HG02938 (cell line): ENCODE results near the gene PAX3.

ENCODE experiments used
- ATAC-seq: cut with Tn5 transposase; IDR thresholded peaks from one replicate; pipeline ENCODE4 v1.9.1; 2021; ENCODE audit warnings: mild to moderate bottlenecking, moderate library complexity; ENCODE audit not compliant: unreplicated experiment

The PAX3 gene

DNA sequence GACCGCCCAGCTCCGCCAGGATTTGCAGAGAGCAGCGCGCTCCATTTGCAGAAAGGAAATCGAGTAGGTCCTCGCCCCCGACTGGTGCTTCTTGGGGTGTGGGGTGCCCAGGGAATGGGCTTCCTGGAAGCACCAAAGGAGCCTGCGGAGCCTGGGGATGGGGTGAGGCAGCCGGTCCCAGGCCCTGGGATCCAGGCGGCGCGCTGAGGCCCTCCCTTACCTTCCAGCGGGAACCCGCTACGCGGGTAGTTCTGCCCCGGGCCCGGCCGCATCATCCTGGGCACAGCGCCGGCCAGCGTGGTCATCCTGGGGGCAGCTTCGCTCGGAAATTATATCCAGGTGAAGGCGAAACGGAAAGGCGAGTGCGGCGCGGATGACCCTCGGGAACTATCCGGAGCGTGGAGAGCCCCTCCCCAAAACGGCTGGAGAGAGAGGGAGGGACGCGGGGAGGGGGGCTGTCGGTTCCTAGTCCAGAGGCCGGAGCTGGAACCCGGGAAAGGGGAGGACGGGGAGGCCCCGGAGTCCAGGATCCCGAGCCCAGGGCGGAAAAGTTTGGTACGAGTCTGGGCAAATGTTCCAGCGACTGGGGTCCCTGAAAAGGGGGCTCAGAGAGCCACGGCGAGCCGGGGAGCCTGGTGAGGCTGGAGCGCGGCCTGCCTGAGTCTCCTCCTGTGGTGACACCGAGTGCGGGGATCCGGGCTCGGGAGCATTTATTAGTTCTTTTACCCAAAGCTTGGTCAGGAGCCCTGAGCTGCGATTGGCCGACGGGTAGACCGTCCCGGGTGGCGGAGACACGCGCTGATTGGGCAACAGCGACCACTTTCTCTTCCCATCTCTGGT lies at the start of gene PAX3:
Gene PAX3, minus strand, starts transcription at position 688 of the 840 bp plus-strand sequence. Its CDS starts 383 bp downstream, at position 305.
- ATAC-seq = no peak

DNA sequence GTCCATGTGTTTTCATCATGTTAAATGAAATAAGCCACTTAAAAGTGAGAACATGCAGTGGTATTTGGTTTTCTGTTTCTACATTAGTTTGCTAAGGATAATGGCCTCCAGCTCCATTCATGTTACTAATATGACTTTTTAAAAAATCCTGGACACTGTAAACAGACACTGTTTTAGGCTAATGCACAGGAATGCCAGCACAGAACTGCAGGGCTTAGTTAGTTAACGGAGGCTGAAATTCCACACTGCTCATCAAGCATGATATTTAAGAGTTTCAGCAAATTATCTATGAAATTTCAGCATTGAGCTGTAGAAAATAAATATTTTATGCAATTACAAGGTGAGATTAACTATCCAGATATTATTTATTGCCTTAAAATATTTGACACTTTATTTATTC lies 42.5 kb upstream of the PAX3 start:
- ATAC-seq = no peak

DNA sequence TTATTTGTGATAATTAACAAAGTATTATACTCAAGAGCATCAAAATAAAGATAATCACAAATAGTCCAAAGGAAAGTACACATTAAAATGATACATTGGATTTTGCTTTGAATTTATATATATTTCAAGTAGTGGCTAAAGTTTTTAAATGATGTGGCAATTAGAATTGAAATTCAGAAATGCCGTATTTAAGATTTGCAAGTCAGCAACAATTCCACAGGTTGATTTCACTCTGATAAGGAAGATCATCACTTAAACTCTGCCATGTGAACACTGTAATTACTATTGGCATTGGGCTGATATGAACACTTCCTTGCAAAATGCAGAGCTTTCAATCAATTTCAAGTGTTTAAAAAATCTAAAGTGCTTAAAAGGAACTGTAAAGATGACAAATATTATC lies 39.6 kb upstream of the PAX3 start:
- ATAC-seq = no peak

DNA sequence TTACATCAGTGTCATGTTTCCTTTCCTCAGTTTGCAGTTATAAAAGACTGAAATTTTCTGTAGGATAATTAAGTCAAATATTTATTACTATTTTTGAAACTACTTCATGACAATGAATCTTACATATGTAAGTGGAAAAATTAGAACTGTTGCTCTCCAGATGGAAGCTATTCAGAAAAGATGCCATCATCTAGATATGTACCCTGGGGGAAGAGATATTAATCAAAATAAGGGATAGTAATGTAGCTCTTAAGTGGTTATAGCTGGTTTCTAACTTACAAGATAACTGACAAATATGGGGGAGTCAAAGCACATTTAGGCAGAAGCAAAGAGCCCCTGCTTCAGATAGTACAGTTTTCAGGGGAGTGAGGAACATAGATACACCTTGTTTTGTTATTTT lies 38.1 kb upstream of the PAX3 start:
- ATAC-seq = no peak

DNA sequence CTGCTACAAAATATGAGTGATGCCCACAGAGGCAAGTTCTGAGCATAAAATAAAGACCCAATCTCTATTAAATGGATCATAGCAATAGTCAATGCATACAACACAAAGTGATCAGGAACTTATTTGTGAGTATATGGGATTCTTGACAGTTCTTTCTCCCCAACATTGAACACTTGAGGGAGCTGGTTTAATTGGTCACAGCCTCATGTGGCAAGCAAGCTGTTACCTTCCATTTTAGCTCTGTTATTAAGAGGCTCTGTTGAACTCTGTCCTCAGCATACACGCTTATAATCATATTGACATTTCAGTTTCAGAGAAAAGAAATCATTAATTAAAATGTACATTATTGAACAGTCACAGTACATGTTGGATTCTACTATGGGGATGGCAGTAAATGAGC lies 37.6 kb upstream of the PAX3 start:
- ATAC-seq = no peak

DNA sequence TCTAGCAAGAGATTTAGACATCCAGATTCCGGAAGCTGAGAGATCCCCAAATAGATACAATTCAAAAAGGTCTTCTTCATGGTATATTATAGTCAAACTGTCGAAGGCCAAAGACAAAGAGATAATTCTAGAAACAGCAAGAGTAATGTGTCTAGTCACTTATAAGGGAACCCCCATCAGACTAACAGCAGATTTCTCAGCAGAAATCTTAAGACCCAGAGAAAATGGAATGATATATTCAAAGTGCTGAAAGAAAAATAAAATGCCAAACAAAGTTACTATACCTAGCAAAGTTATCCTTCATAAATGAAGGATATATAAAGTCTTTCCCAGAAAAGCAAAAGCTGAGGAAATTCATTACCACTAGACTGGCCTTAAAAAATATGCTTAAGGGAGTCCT lies 36.1 kb upstream of the PAX3 start:
- ATAC-seq = no peak

DNA sequence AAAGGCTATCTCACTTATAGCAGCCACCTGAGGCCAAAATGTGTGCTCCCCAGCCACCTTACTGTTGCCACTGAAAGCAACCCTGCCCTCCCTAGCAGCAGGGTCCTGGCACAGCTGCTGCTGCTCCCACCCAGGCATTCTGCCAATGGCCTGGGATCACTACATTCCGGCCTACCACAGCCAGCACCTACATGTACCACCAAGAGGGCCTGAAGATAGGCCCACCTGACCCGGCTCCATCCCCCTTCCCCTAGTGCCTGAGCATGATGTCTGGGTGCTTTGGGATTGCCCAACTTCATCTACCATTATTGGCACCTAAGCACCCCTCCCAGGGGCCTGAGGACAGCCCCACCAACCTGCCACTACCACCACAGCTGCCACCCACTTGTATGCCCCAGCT lies 34.6 kb upstream of the PAX3 start:
- no peak for ATAC-seq

DNA sequence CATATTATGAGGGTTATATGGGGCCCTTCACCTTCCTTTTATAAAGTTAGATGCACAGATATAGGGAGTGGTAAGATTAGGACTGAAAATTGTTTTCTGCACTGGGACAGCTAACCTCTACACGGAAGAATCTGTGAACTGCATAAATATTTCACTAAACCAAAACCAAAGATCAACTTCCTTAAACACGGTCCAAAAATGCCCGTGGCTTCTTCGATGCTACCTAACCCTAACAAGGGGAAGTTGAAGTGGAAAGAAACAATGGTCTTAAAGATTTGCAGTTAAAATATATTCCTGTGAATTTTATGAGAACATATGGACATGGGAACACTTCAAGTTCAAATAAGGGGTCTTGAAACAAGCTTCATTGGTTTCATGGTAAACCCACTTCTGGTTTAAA lies 33.3 kb upstream of the PAX3 start:
- ATAC-seq = no peak

DNA sequence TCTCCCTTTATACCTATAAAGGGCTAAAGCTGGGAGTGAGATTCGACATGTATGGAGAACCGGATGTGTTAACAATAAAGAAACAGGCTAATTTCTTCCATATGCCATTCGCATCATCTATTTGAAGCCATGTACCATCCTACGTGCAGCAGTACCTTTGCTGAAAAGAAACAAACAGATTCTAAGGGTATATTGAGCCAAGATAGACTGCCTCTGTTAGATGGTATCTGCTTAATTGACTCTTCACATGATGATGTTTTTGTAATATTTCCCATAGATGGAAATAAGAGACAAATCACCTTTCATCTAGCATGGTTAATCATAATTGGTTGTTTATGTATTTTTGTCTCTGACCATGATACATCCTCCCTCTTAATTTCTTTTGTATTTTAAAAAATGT lies 32.1 kb upstream of the PAX3 start:
- no peak for ATAC-seq

DNA sequence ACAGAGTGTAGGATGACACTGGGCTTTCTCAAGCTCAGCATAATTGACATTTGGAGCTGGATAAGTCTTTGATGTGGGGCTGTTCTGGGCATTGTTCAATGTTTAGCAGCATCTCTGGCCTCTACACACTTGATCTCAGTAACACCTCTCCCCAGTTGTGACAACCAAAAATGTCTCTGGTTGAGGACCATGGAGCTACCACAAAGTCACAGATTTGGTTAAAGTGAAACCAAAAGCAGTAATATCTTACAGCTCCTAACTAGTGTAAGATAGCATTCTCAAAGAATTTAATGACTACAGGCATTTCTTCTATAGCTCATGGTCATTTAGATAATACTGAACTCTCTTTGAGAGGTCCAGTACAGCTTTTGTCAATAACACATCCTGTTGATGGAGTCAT lies 23.4 kb upstream of the PAX3 start:
- no peak for ATAC-seq

DNA sequence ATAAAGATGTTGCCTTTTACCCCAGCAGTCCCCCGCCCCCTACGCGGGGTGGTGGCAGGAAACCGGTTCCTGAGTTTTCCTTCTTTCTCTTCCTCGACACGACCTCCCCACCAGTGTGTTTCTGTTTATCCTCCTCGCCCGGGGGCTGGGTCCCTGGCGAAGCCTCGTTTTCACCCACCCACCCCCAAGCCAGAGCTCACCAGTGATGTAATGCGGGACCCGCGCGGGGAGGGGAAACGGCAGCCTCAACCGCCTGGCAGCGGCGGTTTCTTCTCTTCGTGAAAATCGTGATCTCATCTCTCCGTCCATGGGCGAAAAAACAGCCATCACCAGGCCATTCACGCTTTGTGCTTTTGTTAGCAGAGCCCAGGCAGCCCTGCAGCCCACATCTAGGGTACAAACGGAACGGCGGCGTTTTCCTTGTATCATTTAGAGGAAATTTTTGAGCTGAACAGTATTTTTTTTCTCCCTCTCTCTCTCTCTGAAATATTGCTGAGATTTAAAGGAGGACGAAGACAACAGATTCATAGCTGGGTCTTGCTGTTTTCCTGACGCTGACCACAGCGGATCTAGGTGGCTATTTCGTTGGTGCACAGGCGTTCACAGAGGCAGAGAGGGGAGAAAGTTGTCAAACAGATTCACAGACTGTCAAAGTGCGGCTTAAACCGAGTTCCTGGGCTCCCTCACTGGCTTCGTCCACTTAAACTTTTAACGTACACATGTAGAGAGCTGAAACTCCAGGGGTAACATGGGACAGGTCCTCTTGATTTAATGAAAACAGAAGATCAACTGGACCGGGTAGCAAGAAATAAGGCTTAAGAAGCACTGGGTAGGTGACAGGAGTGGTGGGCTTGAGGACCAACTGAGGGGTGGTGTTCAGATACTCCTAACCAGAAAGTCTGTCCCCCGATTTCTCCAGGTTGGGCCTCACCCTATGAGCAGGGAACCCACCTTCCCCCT lies 21.9 kb upstream of the PAX3 start:
- peak; percentile 10 for ATAC-seq

DNA sequence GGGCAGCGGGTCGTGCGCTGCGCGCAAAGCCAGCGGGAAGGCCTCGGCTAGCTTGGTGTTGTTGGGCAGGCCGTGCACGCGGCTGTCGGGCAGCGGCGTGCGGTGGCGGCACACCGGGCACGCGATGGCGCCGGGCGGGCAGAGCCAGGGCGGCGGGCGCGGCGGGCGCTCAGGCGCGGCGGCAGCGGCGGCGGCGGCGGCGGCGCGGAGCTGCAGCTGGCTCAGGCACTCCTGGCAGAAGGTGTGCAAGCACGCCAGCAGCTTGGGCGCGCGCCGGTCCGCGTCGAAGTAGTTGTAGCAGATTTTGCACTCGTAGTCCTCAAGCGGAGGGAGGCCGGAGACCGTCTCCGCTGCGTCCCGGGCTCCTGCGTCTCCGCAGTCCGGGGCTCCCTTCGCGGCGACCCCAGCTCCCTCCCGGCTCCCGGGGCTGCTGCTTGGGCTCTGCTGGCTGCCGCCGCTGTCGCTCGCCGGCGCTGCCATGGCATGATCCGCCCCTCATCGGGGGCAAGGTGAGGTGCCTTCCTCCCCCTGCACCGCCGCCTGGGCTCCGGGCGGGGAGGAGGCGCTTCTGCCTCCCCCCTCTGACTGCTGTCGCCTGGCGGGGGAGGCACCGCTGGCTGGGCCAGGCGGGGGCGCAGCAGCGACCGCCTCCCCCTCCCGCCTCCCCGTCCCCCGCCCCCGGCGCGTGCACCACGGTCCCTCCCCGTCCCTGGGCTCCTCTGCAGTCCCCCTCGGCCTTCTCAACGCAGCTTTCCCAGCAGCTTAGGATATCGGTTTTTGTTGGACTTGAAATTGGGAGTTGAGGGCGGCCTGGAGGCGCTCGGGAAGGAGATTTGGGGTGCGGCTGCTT lies 21.0 kb upstream of the PAX3 start:
- ATAC-seq = peak; percentile 36

DNA sequence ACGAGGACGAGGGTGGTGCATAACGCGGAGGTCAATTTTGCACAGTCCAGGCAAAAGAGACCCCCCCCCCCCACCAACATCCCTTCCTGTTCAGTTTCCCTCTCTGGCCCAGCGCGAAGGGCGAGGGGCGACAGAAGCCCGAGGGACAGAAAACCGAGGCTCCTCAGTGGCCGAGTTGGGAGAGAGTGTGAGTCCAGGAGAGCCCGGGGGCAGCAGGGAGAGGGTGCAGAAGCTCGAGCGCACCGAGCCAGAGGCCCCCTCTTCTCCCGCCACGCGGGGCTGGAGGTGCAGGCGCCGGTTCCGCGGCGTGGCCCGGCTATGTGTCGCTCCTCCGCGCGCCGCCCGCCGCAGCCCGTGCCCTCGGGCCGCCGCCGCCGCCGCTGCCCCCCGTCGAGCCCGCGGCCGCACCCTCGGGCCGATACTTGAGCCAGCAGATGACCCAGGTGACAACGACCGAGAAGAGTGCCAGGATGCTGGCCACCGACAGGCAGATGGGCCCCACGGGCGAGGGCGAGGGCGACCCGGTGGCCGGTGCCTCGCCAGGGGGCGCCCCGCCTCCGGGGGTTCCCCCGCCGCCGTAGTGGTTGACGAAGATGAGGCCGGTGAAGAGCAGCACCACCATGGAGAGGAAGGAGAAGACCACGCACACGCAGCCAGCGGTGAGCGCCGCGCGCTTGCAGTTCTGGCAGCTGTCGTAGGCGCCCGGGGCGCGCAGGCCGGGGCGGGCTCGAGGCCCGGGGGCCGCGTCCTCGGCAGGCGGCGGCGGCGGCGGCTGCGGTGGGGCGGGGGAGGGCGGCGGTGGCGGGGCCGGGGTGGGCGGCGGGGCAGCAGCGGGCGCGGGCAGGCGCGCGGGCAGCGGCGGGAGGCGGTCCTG lies 20.2 kb upstream of the PAX3 start:
- ATAC-seq = peak; percentile 42

DNA sequence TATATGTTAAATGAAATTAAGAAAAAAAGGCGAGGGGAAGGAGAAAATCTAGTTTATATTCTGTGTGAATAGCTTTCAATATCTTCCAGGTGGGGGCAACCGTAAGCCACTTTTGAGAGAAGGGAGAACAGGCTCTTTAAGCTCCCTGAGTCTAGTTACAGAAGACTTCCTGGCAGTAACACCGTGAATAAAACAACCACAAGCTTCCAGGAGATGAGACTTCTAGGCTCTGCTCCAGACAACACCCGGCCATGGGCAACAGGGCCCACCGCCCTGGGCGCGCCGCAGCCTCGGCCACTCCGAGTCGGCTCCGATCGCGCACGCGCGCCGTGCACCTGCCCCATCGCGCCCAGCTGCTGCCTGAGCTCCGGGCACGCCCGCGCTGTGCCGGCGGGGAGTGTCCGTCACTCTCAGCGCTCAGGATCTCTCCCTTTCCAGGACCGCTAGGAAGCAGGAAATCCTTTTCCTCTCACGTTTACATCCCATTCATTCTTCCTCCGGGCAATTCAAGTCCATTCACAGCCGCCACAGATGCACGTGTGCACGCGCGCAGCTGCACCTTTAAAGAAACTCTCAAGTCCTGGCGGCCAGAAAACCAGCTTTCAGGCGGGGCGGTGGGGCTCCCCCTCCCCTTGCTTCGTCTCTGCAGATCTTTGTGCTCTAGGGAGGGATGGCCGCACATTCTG lies 19.4 kb upstream of the PAX3 start:
- ATAC-seq = peak; percentile 41

DNA sequence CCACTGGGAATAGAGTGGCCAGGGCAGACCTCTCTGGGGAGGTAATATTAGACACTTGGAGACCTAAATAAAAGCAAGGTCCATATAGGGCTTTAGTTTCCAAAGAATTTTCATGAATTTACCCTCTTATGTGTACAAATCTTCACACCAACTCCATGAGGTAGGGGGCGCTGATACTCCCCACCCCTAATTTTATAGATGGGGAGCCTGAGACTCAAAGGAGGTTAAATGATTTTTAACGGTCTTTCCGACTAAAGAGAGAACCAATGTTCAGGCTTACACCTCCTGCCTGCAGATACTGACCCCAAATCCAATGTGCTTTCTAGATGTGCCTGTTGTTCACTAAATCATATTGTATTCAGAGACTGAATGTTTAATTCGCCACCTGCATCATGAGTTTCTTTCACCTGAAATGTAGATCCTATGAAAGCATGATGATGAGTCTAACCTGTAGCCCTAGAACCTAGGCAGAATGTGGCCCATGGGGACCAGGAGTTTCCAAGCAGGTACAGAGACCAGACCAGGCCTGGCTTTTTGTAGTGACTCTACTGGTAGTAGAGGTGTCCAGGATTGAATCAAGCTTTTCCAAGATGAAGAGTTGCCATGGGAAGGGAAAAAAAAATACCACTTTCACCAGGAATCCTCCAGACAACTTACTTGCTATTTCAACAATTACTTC lies 16.8 kb upstream of the PAX3 start:
- no peak for ATAC-seq

DNA sequence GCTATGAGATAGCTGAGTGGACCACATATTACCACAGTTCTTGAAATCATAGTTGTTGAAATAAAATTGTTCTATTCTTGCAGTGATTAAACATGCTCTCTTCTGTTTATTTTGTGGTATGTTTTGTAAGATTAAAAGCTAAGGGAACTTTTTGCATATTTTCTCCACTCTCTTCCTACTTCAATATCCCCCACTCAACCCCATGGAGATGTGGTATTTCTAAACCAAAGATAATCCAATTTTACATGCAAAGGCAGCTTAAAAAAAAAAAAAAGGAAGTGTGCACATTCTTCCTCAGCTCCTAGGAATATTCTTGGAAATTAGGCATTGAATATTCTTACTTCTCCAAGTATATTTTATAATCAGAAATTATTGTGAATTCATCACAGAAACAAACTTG lies 15.0 kb upstream of the PAX3 start:
- no peak for ATAC-seq

DNA sequence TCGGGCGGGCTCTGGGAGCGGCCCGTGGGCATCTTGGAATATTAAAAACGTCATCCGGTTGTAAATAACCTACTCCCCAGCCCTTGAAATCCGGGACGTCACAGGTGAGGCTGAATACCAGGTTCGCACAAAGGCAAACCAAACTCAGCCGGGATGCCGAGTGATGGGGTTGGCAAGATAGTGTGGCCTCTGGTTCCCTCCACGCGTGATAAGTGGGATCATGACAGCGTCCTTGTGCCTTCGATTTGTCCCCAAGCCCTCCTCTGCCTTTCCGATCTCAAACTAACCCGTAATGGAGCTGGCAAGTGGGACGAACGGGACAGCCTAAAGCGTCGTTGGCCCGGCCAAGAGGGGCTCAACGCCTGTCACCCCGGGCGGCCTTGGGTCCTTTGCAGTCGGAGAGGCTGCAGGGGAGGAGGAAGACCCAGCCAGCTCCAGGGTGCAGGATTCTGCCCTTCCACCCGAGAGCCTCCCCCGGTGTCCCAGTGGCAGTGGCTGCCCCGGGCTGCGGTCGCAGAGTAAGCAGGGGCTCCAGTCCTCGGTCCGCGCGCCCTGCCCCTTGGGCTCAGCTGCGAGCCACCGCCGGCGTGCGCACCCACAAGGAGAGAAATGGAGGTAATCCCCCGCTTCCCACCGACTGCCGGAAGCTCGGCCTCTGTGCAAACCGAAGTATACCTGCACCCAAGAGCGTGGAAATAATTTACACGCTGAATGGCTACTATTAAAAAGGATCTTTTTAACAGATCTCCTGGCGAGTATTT lies 13.4 kb upstream of the PAX3 start:
- no peak for ATAC-seq

DNA sequence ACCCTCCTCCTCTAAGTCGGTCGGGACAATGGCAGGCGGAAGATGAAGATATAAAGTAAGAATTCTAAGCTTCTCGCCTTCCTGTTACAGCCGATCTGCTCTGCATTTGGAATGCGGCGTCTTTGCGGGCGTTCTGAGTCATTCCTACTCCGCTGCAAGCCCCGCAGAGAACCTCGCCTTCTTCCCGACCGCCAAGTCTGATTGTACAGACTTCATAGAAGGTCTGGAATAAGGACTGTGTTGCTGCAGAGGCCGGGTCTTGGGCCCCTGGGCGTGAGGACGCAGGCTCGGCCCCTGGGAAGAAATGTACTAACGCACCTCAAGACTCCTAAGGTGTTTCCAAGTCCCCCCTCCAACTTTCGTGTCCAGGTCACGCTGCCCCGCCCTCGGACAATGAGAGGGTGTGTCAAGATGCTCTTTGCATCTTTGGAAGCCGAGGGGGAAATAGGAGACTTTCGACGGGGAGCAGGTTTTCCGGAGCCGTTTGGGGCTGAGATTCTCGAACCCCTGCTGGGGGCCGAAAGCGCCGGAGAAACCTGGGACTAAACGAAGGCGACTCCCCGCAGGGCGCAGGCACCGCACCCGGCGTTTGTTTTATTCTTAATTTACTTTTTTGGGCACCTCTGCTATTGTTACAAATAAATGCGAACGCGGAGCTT lies 12.7 kb upstream of the PAX3 start:
- no peak for ATAC-seq
